GM10847 (cell line): ENCODE results near the gene PGLYRP2.

ENCODE experiments used
- POLR2A ChIP-seq: IDR thresholded peaks from 2 replicates; pipeline ENCODE4 v1.6.1; 2011; ENCODE audit not compliant: insufficient read length; ENCODE audit errors: extremely low read depth

The PGLYRP2 gene

GRCh38 chr19:15501596-15501995 is 22.3 kb upstream of the PGLYRP2 start:
- TF ChIP-seq POLR2A, result no peak

GRCh38 chr19:15498910-15499309 is 19.6 kb upstream of the PGLYRP2 start:
- TF ChIP-seq POLR2A, result no peak

GRCh38 chr19:15498156-15498858 is 19.0 kb upstream of the PGLYRP2 start:
- no peak for TF ChIP-seq POLR2A

- no peak for TF ChIP-seq POLR2A
These were observed 15.8 kb upstream of the PGLYRP2 start for GRCh38 chr19:15495151-15495550.

- TF ChIP-seq POLR2A, result no peak
These were observed 9.4 kb upstream of the PGLYRP2 start for GRCh38 chr19:15488489-15489226.

GRCh38 chr19:15487038-15487437 is 7.7 kb upstream of the PGLYRP2 start:
- no peak for TF ChIP-seq POLR2A

GRCh38 chr19:15476325-15476724 is 3.0 kb downstream of the PGLYRP2 start:
- no peak for TF ChIP-seq POLR2A

- TF ChIP-seq POLR2A, result no peak
These were observed 3.7 kb downstream of the PGLYRP2 start for GRCh38 chr19:15475611-15476010.

- TF ChIP-seq POLR2A, result no peak
These were observed 4.1 kb downstream of the PGLYRP2 start for GRCh38 chr19:15475169-15475568.

- no peak for TF ChIP-seq POLR2A
These were observed 7.6 kb downstream of the PGLYRP2 start for GRCh38 chr19:15471639-15472101.

- no peak for TF ChIP-seq POLR2A
These were observed 9.6 kb downstream of the PGLYRP2 start for GRCh38 chr19:15469513-15470297.

GRCh38 chr19:15468675-15469512 is 10.4 kb downstream of the PGLYRP2 start:
- TF ChIP-seq POLR2A, result no peak

GRCh38 chr19:15467734-15468214 is 11.5 kb downstream of the PGLYRP2 start:
- TF ChIP-seq POLR2A, result no peak

GRCh38 chr19:15466851-15467733 is 12.2 kb downstream of the PGLYRP2 start:
- no peak for TF ChIP-seq POLR2A
